OCI-M2 (cell line): ENCODE results near the gene MICB.
"Not testable (repeated sequence)": the region's sequence is repeated elsewhere in the genome, so short reads cannot be mapped to it uniquely, and the experiment has no call there.

Experiments used
- DNase-seq: peaks from one replicate; lab custom pipeline; 2025; ENCODE audit not compliant: unreplicated experiment; lab: John Stamatoyannopoulos, UW

MICB gene

DNA sequence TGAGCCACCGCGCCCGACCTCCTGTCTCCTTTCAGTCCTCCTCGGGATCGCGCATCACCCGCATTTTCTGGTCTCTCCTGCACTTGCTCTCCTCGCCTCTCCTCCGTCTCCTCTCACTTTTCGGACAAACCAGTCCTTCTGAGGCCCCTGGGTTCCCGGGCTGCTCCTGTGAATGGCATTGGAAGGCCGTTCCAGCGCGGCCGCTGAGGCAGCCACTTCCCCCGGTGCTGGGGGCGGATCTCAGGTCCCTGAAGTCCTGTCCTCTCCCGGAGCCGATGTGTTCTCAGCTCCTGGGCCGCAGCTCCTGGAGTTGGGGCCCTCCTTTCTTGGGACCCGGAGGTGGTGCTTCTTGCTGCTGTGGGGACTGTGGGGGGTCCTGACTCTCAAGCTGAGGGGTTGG lies 803 bp downstream of the MICB start:
- no peak for DNase-seq

DNA sequence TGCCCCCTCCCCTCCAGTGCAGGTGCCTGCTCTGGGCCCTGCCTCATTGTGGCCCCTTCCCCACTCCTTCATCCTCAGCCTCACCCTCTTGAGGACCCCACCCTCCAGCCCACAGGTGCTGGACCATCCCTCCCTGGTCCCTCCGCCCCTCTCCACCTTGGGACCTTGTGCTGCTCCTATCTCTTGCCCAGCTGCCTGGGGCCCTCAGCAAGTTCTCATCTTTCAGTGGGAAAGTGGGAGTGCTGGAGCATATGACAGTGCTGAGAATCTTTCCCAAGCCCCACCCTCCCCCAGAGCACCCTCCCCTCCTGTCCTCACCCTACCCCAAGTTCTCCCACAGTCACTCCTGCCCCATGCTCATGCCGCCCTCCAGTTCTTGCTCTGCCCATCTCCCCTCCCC lies 1.7 kb downstream of the MICB start:
- DNase-seq = not testable (repeated sequence)

DNA sequence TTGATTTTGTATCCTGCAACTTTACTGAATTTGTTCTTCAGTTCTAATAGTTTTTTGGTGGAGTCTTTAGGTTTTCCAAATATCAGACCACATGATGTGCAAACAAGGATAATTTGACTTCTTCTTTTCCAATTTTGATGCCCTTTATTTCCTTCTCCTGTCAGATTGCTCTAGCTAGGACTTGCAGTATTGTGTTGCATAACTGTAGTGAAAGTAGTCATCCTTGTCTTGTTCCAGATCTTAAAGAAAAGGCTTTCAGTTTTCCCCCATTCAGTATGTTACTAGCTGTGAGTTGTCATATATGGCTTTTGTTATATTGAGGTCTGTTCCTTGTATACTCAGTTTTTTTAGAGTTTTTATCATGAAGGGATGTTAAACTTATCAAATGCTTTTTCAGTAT lies 4.6 kb downstream of the MICB start:
- DNase-seq = no peak

DNA sequence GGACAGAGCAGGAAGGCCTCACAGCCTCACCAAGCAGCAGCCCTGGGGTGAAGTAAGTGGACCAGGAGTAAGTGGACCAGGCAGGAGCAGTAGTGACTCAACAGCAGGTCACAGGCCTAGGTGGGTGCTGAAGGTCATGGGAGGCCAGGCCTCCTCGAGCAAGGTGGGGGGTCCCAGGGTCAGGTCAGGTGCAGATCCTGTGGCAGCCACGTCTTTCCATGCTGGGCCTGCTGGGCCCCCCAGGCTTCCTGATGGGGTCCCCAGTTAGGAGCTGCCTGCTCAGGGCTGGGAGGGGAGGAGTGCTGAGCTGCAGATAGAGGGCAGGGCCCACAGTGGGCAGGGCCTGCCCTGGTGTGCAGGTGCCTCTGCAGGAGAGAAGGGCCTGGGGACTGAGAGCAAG lies 11.1 kb downstream of the MICB start:
- DNase-seq = not testable (repeated sequence)

DNA sequence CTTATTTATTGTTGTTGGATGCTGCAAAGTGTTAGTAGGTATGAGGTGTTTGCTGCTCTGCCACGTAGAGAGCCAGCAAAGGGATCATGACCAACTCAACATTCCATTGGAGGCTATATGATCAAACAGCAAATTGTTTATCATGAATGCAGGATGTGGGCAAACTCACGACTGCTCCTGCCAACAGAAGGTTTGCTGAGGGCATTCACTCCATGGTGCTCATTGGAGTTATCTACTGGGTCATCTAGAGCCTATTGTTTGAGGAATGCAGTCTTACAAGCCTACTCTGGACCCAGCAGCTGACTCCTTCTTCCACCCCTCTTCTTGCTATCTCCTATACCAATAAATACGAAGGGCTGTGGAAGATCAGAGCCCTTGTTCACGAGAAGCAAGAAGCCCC lies 12.1 kb downstream of the MICB start:
- no peak for DNase-seq

DNA sequence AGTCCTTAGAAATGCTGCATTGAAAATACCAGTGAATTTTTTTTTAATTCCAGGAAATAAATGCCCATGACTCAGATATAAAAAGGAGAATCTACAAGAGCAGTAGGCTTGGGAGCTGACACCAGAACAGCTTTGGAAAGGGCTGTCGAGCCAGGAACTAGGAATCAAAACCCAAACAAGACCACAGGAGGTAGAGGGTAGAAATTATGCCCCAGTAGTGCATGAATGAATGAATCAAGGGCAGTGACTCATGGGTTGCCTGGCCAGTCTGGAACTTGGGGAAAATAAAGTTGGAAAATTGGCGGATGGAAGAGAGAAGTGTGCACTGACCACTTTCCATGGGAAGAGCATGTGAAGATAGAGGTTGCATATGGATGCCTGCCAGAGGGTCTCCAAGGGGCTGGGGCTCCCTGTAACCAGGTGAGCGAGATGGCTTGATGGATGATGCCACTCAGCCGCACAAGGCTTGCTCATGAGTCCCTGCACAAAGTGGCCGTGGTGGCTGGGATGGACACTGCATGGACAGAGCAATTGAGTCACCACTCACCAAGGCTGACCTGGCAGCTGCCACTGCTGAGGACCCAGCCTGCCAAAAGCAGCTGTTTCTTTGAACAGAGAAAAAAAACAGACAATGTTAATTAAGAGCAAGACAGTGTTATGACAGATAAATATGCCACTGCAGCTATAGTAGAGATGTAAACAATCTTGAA lies 15.7 kb downstream of the MICB start:
- no peak for DNase-seq

DNA sequence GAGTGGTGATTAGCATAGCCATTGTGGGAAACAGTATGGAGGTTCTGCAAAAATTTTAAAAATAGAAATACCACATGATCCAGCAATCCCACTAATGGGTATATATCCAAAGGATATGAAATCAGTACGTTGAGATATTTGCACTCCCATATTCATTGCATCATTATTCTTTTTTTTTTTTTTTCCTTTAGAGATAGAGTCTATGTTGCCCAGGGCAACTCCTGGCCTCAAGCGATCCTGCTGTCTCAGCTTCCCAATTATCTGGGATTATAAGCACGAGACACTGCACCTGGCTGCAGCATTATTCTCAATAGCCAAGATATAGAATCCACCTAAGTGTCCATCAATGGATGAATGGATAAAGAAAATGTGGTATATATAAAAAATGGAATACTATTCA lies 23.9 kb downstream of the MICB start:
- no peak for DNase-seq

DNA sequence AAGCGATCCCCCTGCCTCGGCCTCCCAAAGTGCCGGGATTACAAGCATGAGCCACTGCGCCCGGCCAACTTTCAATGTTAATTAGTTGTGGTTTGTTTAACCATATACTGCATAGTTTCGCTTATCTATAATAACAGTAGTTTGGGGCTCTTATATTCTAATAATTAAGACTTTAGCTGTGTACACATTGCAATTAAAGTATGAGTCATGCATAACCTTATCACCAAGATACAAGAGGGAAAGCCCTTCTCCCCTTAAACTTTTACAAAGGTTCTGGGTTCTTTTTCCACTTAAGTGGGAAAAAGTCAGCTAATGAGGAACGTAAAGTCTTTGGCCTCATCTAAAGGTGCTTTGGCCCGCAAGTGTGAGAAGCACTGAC lies 27.6 kb downstream of the MICB start:
- DNase-seq = no peak

DNA sequence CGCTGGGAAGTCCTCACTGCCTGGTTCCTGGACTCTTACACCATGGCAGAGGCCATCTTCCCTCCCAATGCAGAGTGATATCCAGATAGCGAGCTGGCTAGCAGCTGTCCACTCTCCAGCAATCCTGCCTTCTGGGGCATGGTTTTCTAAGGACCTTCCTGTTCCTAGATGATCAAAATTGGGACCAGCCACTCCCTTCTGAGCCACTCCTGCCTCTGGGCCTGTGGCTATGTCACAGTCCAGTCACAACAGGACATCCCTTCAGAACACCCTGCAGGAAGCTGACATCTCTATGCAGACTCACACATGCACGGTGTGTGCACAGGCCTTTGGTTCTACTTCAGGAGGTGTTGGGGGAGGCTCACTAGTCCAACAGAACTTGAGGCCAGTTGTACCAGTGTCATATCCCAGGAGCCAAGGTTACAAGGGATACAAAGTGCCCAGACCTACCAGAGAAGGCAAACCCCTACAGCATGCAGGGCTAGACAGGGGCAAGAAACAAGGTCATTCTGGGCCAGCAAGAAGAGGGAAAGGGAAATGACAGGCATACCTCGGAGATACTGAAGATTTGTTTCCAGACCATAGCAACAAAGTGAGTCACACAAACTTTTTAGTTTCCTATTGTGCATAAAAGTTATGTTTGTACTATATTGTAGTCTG lies 28.1 kb downstream of the MICB start:
- DNase-seq = no peak

DNA sequence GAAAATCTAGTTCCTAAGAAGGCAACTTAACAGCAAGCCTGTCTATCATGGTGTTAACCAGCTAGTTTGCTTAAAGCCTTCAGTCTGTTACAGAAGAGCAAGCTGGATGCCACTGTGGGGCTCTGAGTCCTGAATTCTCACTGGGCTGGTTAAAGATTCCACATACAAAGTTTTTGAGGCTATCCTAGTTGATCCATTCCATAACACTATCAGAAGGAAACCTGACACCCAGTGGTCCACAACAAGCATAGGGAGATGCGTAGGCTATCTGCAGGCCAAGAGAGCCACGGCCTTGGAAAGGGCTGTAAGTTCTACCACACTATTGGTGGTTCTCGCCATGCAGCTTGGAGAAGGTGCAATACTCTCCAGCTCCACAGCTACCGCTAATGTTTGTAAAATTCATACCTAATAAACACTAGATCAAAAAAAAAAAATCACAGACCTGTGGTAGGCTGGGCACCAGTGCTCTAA lies 30.4 kb downstream of the MICB start:
- DNase-seq = no peak

DNA sequence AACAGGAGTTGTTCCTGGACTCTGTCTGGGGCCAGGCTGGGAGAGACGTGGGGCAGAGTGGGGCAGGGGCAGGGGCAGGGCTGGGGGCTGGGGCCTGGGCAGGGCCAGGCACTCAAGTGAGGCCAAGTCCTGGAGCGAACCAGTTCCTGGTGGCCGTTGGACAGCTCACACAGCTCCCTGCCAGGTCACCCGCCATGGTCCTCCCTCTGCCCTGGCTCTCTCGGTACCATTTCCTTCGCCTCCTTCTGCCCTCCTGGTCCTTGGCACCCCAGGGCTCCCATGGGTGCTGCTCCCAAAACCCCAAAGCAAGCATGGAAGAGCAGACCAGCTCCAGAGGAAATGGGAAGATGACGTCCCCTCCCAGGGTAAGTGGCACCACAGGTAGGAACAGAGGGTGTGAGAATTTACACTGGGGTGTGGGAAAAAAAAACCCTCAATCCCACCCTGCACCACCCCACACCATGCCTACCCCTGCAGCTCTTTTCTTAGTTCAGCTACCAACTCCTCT lies 30.9 kb downstream of the MICB start, which contains the start of gene MCCD1:
MCCD1 (plus strand) TSS at position 142 of the 508 bp plus-strand sequence; CDS start at position 195, 53 bp downstream.
- no peak for DNase-seq

DNA sequence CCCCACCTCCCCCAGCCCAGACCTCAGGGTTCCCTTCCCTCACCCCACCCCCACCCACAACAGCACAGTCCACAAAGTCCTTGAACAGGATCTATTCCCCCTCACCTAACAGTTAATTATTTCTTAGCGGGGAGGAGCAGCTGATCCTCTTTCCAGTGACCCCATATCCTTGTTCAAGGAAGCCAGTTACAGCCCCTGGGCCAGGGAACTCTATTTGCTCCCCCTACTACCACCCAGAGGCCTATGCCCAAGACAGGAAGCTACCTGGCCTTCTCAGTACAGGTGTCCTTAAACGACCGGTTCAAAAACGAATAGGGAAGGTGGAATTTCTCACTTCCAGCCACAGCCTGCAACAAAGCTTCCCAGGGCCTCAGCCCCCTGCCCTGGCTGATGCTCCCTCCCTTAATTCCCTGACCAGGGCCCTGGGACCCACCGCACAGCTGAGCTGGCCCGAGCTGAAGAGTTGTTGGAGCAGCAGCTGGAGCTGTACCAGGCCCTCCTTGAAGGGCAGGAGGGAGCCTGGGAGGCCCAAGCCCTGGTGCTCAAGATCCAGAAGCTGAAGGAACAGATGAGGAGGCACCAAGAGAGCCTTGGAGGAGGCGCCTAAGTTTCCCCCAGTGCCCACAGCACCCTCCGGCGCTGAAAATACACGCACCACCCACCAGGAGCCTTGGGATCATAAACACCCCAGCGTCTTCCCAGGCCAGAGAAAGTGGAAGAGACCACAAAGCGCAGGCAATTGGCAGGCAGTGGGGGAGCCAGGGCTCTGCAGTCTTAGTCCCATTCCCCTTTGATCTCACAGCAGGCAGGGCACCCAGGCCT lies 31.6 kb downstream of the MICB start:
- no peak for DNase-seq

DNA sequence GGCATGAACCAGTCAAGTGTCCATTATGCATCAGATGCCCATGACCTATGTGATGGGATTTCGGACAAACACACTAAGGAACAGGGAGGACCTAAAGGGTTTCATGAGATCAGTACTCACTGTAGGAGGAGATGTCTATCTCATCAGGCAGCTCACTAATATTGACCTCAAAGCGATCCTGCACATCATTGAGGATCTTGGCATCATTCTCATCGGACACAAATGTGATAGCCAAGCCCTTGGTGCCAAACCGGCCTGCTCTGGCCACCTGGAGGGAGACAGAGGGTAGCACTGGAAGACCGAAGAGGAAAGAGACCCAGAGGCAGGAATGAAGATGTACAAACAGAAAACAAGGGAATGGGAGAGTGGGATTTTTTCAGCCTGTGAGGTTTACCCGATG lies 32.7 kb downstream of the MICB start:
- DNase-seq = no peak

DNA sequence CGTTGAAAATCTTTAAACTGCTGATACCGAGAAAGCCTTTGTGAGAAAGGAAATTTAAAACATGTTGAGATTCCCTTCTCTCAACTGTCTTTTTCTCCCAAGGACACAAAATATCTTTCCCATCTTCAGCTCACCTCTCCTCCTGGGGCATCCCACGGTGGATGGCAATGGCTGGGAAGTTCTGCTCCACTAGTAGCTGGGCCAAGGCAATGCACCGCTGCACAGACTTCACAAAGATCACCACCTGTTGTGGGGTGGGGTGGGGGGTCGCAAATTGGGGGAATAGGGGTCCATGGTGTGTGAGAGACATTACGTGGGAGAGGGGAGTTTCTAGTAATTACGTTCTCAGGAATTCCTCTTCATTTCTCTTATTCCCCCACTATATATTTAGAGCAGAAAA lies 33.2 kb downstream of the MICB start:
- no peak for DNase-seq

DNA sequence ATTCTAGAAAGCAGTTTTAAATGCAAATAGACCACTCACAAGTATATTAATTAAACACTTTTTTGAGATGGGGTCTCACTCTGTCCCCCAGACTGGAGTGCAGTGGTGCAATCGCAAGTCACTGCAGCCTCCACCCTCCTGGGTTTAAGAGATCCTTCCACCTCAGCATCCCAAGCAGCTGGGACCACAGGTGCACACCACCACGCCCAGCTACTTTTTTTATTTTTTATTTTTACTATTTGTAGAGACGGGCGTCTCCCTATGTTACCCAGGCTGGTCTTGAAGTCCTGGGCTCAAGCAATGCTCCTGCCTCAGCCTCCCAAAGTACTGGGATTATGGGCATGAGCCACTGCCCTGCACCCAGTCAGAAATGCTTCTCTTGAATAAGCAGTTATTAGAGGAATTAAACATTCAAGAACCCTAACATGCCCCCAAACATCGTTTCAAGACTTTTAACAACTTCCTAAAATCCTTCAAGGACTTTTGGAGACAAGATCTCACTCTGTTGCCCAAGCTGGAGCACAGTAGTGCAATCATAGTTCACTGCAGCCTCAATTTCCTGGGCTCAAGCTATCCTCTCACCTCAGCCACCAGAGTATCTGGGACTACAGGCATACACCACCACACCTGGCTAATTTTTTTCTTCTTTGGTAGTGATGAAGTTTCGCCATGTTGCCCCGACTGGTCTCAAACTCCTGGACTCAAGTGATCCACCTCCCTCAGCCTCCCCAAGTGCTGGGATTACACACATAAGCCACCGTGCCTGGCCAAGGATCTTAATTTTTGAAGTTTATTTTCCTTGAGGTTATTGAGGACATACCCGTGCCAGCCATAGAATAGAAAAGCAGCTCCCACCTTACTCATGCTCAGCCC lies 34.1 kb downstream of the MICB start:
- no peak for DNase-seq

DNA sequence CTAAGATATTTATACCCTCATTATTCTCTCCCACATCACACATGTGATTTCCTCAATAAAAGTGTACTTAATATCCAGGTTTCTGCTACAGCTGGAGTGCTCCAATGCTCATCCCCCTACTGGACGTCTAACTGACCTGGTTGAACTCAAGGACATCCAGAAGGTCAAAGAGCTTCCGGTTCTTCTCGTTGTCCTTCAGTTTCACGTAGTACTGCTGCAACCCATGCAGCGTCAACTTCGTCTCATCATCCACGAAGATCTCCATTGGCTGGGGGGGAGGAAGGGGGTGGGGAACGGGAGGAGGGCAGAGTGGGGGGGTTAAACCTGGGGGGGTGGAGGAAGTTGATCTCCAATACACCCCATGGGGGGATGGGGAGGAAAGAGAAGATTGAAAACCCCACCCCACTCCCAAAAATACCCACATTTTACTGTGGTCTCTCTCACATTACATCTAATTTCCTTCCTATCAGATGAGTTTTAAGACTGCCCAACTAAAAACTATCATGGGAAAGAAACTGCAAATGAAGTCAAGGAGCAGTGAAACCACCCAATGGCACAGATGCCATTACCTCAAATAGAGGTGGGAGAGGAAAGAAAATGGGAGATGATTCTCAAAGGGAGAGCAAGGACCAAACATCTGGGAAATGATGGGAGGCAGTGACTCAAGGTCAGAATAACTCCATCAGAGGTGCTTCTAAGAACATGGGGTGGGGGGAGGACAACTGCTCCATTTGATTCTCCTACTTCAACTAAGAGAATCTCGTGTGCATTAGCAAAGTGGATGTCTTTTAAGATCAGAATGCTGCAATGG lies 34.9 kb downstream of the MICB start:
- DNase-seq = no peak

DNA sequence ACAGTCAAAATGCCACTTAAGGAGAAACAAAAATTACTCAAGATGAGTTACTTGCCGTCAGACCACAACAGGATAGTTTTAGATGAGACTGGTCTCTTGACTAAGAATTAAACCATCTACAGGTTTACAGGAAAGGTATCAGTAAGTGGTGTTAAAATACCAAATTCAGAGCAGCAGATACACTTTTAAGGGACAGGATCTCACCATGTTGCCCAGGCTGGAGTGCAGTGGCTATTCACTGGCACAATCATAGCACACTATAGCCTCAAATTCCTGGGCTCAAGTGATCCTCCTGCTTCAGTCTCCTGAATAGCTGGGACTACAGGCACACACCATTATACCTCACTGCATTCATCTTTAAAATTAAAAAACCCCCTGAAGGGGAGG lies 35.5 kb downstream of the MICB start:
- no peak for DNase-seq

DNA sequence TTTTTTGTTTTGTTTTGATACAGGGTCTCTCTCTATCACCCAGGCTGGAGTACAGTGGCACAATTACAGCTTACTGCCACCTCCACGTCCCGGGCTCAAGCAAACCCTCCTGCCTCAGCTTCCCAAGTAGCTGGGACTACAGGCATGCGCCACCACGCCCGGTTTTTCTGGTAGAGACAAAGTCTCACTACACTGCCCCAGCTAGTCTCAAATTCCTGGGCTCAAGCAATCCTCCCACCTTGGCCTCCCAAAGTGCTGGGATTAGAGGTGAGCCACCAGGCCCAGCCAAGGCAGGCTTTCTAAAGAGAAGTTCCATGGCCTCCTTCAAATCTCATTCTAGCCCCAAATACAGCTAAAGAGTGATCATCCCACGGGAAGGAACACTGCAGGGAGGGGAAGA lies 36.1 kb downstream of the MICB start:
- DNase-seq = no peak

DNA sequence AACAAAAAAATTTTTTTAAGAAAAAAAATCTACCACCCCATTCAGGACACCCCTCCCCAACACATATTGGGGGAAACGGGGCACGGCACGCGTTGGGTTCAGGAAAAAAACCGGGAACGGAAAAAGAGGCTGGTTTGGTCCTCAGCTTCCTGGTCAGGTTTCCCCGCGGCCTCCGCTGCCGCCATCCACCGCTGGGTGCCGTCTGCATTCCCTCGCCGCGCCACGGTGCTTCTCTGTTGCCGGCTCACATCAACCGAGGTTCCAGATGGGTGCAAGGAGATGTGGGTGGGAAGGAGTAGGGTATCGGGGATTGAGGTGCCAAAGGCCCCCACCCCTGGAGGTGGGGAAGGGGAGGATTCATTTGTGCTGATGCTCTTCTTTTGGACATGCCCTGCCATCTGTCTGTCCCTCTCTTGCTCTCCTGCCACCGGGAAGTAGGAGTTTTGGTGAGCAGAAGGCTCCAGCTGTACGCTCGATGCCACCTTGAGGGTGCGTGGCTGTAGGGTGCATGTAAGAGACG lies 36.6 kb downstream of the MICB start:
- no peak for DNase-seq
